ENCODE measurements around the gene CLTA.

DNA sequence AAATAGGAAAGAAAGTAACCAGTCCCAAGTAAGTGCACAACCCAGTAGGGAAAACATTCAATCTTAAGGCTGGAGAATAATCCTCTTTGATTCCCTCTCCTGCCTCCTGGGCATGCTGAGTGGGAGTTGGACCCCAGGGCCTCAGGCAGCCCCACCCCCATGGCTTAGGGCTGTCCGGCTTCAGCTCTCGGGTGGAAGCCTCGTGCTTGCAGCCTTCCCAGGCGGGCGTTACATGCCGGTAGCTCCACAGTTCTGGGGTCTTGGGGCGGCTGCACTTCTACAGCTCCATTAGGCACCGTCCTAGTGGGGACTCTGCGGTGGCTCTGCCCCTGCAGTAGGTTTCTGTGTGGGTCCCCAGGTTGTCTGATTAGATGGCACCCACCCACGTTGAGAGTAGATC, 44.1 kb upstream of the CLTA start:
- TF ChIP-seq CTCF (IDR thresholded peaks at IDR 0.05; ENCODE audit: low read depth, low read length) = no peak
- TF ChIP-seq EZH2phosphoT487 (IDR thresholded peaks at IDR 0.05; ENCODE audit: low read depth) = no peak
